GM10266 (cell line): ENCODE data around the gene LRBA.

Experiments
- DNase-seq: peaks from one replicate; pipeline ENCODE4 v3.0.0; 2012; ENCODE audit errors: extremely low spot score
- CTCF ChIP-seq: IDR thresholded peaks from 2 replicates; pipeline ENCODE4 v1.5.1; 2012; ENCODE audit warnings: mild to moderate bottlenecking, low read depth; ENCODE audit not compliant: control insufficient read depth, insufficient read depth; ENCODE audit errors: missing control alignments

Gene LRBA

GRCh38 chr4:150431221-150431620, 583.9 kb downstream of the LRBA start:
- no peak for TF ChIP-seq CTCF
- no peak for DNase-seq

- no peak for TF ChIP-seq CTCF
- no peak for DNase-seq
Measured at GRCh38 chr4:150425161-150425560, 589.9 kb downstream of the LRBA start.

GRCh38 chr4:150423503-150423902, 591.6 kb downstream of the LRBA start:
- no peak for DNase-seq
- TF ChIP-seq CTCF, result no peak

- TF ChIP-seq CTCF, result no peak
- no peak for DNase-seq
Measured at GRCh38 chr4:150423074-150423473, 592.0 kb downstream of the LRBA start.

- no peak for DNase-seq
- TF ChIP-seq CTCF, result no peak
Measured at GRCh38 chr4:150421612-150422011, 593.5 kb downstream of the LRBA start.

GRCh38 chr4:150419939-150420338, 595.1 kb downstream of the LRBA start:
- TF ChIP-seq CTCF, result no peak
- DNase-seq, result no peak

GRCh38 chr4:150418757-150419410, 596.2 kb downstream of the LRBA start:
- no peak for TF ChIP-seq CTCF
- DNase-seq, result no peak
